Activated CD4-positive, alpha-beta memory T cell treated with anti-CD3 and anti-CD28 coated beads, Interleukin-2, amount 10 ng/mL, durations not matched to agents 7 days and 5 days (primary cell): ENCODE results near the gene ADGRA1. TPM values are rescaled to one million over a fixed set of nuclear protein-coding genes. Genes with fewer than 3 reads are reported as not detected.
"Not testable (repeated sequence)": the region's sequence is repeated elsewhere in the genome, so short reads cannot be mapped to it uniquely, and the experiment has no call there.

Source experiments
- CTCF ChIA-PET: fragments of 350-600 bp; sonication (Branson Sonifier 250); formaldehyde crosslinking; loops from one replicate; lab custom pipeline; 2021; ENCODE audit warnings: antibody characterized with exemption, inconsistent platforms; lab: Charles Lee
- POLR2A ChIA-PET: fragments of 350-600 bp; sonication (Branson Sonifier 250); formaldehyde crosslinking; loops from one replicate; lab custom pipeline; 2021; ENCODE audit warnings: antibody characterized with exemption; lab: Charles Lee
- DNase-seq: peaks from one replicate; pipeline ENCODE4 v3.0.0-alpha.2; 2020
- H3K27ac Mint-ChIP-seq: one replicate; pipeline ENCODE4 v1.8.0; 2021; ENCODE audit warnings: mild to moderate bottlenecking, mixed read lengths
- H3K27me3 Mint-ChIP-seq: one replicate; pipeline ENCODE4 v1.8.0; 2021; ENCODE audit warnings: mixed read lengths
- H3K36me3 Mint-ChIP-seq: one replicate; pipeline ENCODE4 v1.8.0; 2021; ENCODE audit warnings: low read depth, mixed read lengths
- H3K4me1 Mint-ChIP-seq: one replicate; pipeline ENCODE4 v1.8.0; 2021; ENCODE audit warnings: mixed read lengths
- H3K4me3 Mint-ChIP-seq: one replicate; pipeline ENCODE4 v1.8.0; 2021; ENCODE audit warnings: mild to moderate bottlenecking, mixed read lengths
- H3K9me3 Mint-ChIP-seq: one replicate; pipeline ENCODE4 v1.8.0; 2021; ENCODE audit warnings: mixed read lengths
- total RNA-seq, 2 experiments: library from RNA; stranded (reverse); gene quantifications; one replicate each; pipeline ENCODE4 v1.2.3, GENCODE V29; 2021

ADGRA1 gene
- total RNA-seq, 2 experiments from 2014 or later, result not detected

DNA sequence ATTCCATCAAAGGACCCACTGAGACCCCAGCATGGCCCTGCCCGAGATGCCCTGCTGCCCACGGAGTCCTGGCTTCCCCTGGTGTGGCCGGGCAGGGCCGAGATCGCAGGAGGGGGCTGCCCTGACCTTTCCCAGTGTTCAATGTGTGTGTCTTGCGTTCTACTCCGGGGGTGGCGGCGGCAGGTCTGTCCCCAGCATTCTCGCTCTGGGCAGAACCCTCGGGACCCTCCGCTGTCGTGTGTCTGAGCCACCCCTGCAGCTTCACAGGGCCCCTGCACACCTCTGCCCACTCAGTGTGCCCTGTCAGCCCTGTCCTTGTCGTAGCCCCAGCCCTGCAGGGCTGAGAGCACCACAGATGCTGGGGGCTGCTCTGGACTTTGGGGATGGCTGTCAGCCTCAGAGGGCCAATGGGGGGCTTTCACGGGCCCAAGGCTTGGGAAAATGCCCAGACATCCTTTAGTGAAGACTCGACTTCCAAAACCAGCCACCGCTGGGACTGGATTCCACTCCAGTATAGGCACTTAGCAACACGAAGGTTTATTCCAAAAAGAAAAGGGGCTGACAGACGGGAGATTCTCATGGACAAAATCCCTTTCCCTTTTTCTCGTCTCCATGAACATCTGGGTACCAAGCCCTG, 42.3 kb downstream of the ADGRA1 start:
- POLR2A ChIA-PET, result no interaction called here

DNA sequence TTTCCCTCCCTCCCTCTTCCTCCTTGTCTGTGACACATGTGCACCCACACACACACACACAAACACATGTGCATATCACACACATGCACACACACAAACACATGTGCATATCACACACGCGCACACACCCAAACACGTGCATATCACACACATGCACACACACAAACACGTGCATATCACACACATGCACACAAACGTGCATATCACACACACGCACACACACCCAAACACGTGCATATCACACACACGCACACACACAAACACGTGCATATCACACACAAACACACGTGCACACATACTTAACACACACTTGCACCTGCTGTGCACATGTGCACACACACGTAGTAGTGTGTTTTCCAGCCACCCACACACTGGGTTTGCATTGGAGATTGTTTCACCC, 42.9 kb downstream of the ADGRA1 start:
- no peak for DNase-seq
- Mint-ChIP-seq H3K4me1 (no peaks in the 10 kb centered on the region), H3K27ac (no peak overlapping the region), H3K27me3 (no peaks in the 10 kb centered on the region), H3K9me3 (no peaks in the 10 kb centered on the region), H3K4me3 (no peak overlapping the region), H3K36me3 (no peaks in the 10 kb centered on the region)
- POLR2A ChIA-PET, result no interaction called here
- CTCF ChIA-PET, result no interaction called here

More for the DNA sequence above, 42.3 kb downstream of the ADGRA1 start:
- Mint-ChIP-seq H3K4me1 (peaks cover under 1% of the 10 kb centered on the region), H3K36me3 (no peaks in the 10 kb centered on the region), H3K4me3 (no peak overlapping the region), H3K9me3 (no peaks in the 10 kb centered on the region), H3K27ac (no peak overlapping the region), H3K27me3 (peaks cover 2% of the 10 kb centered on the region)
- DNase-seq, result no peak
- CTCF ChIA-PET, result no interaction called here

GRCh38 chr10:133131053-133131452, 43.3 kb downstream of the ADGRA1 start:
- POLR2A ChIA-PET, result no interaction called here
- Mint-ChIP-seq H3K4me3 (no peak overlapping the region), H3K36me3 (no peaks in the 10 kb centered on the region), H3K27ac (no peak overlapping the region), H3K9me3 (no peaks in the 10 kb centered on the region), H3K4me1 (no peaks in the 10 kb centered on the region), H3K27me3 (no peaks in the 10 kb centered on the region)
- DNase-seq, result no peak
- CTCF ChIA-PET, result no interaction called here

DNA sequence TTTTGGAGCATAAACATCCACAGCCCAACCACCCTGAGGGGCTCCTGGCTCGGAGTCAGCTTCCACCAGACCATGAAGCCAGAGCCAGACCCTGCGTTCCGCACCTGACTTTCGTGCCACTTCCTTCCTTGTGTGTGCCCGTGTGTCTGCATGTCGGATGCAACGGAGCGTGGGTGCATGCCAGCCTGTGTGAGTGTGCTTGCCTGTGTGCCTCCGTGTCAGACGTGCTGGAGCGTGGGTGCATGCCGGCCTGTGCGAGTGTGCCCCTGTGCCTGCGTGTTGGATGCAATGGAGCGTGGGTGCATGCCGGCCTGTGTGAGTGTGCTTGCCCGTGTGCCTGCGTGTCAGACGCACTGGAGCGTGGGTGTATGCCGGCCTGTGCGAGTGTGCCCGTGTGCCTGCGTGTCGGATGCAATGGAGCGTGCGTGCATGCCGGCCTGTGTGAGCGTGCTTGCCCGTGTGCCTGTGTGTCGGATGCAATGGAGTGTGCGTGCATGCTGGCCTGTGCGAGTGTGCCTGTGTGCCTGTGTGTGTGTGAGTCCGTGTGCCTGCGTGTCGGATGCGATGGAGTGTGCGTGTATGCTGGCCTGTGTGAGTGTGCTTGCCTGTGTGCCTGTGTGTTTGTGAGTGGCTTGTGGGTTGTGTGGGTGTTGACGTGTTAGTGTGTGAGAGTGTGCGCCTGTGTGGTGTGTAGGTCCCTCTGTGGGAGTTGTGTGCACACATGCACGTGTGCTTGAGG, 44.2 kb downstream of the ADGRA1 start:
- no peaks in the 10 kb centered on the region for H3K27me3 Mint-ChIP-seq
- ChIA-PET CTCF (no interaction called here), POLR2A (no interaction called here)
- DNase-seq, result peak; percentile 11
- no peak overlapping the region for H3K27ac Mint-ChIP-seq
- H3K4me1 Mint-ChIP-seq, result no peaks in the 10 kb centered on the region
- H3K9me3 Mint-ChIP-seq, result no peaks in the 10 kb centered on the region
- H3K36me3 Mint-ChIP-seq, result no peaks in the 10 kb centered on the region
- H3K4me3 Mint-ChIP-seq, result no peak overlapping the region

DNA sequence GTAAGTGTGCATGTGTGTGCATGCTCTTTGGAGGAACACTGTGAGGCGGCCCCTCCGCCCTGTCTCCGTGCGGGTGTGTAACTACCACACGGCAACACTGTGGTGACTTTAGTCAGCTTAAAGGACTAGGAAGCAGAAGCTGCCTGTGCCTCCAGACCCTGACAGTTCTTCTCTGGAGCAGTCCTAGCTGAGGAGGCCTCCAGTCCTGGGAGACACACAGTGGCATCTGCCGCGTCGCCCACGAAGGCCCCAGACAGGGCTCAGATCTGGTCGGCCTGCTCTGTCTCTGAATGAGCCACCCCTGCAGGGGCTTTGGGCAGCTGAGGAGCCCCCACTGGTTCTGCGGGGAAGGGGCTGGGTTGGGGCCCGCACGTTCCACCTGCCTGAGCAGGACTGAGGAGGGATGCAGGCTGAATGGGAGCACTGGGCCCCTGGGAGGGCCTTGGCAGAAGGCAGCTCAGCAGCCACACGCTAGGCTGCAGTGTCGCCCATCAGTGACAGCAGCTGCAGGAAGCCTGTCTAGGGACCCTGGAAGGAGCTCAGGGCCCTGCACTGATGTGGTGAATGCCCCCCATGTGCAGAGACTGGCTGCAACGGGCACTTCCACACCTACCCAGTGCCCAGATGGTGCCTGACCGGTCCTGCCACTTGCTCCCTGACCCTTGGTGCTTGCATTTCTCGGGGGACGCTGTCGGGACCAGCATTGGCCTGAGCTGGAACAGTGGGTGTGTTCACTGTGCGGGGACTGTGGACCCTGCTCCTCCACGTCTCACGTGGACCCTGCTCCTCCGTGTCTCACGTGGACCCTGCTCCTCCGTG, 45.0 kb downstream of the ADGRA1 start:
- Mint-ChIP-seq H3K27ac (no peak overlapping the region), H3K9me3 (no peaks in the 10 kb centered on the region), H3K4me3 (no peak overlapping the region), H3K4me1 (no peaks in the 10 kb centered on the region), H3K27me3 (no peaks in the 10 kb centered on the region), H3K36me3 (no peaks in the 10 kb centered on the region)
- DNase-seq, result peak; percentile 5
- ChIA-PET CTCF (no interaction called here), POLR2A (no interaction called here)

GRCh38 chr10:133133471-133134231, 45.9 kb downstream of the ADGRA1 start:
- ChIA-PET POLR2A (no interaction called here), CTCF (no interaction called here)
- no peaks in the 10 kb centered on the region for H3K4me1 Mint-ChIP-seq
- H3K36me3 Mint-ChIP-seq, result no peaks in the 10 kb centered on the region
- H3K27me3 Mint-ChIP-seq, result no peaks in the 10 kb centered on the region
- DNase-seq, result peak; percentile 7
- H3K27ac Mint-ChIP-seq, result no peak overlapping the region
- H3K9me3 Mint-ChIP-seq, result no peaks in the 10 kb centered on the region
- H3K4me3 Mint-ChIP-seq, result no peak overlapping the region

DNA sequence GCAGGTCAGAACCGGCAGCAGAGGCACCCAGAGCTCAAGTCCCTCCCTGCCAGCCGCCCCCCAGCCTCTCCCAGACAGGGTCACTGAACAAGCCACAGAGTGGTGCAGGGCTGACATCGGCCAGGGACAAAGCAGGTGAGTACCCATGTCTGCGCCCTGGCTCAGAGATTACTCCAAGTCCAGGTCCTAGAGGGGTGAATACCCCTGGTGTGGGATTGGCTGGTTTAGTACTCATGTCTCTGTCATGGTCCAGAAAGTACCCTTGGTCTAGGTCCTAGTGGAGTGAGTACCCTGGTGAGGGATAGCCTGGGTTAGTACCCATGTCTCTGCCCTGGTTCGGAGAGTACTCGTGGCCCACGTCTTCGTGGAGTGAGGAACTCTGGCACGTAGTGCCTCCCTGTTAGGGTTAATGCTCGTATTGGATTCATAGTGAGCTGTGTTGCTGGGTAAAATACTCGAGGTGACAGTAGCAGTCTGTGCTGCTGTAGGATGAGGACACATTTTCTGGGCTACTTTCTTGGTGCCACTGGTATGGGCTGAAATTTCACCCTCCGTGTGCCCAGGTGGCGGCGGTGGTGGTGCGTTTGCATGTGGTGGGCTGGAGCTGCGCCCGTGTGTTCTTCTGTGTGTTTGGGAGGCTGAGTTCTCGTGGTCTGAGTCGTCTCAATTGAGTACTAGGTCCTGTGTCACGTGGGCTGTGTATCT, 46.8 kb downstream of the ADGRA1 start:
- Mint-ChIP-seq H3K27ac (no peak overlapping the region), H3K4me1 (no peaks in the 10 kb centered on the region), H3K27me3 (no peaks in the 10 kb centered on the region), H3K36me3 (no peaks in the 10 kb centered on the region), H3K9me3 (no peaks in the 10 kb centered on the region), H3K4me3 (no peak overlapping the region)
- ChIA-PET POLR2A (no interaction called here), CTCF (no interaction called here)
- peak; percentile 15 for DNase-seq

DNA sequence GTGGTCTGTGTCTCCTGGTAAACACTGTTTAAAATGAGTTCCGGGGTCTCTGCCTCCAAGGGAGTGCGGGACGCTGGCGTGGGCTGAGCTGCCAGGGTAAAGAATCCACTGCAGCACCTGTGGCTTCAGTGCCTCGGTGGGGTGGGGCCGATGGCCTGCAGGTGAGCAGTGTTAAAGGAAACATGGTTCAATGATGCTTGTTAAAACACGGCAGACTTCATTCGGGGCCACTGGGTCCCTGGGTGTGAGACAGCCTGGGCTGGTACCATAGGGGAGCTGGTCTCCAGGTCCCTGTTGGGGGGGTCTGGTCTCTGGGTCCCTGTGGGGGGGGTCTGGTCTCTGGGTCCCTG, 47.4 kb downstream of the ADGRA1 start:
- ChIA-PET POLR2A (no interaction called here), CTCF (no interaction called here)
- peak; percentile 6 for DNase-seq
- no peaks in the 10 kb centered on the region for H3K27me3 Mint-ChIP-seq
- H3K4me1 Mint-ChIP-seq, result no peaks in the 10 kb centered on the region
- H3K27ac Mint-ChIP-seq, result no peak overlapping the region
- H3K9me3 Mint-ChIP-seq, result no peaks in the 10 kb centered on the region
- no peak overlapping the region for H3K4me3 Mint-ChIP-seq
- no peaks in the 10 kb centered on the region for H3K36me3 Mint-ChIP-seq

DNA sequence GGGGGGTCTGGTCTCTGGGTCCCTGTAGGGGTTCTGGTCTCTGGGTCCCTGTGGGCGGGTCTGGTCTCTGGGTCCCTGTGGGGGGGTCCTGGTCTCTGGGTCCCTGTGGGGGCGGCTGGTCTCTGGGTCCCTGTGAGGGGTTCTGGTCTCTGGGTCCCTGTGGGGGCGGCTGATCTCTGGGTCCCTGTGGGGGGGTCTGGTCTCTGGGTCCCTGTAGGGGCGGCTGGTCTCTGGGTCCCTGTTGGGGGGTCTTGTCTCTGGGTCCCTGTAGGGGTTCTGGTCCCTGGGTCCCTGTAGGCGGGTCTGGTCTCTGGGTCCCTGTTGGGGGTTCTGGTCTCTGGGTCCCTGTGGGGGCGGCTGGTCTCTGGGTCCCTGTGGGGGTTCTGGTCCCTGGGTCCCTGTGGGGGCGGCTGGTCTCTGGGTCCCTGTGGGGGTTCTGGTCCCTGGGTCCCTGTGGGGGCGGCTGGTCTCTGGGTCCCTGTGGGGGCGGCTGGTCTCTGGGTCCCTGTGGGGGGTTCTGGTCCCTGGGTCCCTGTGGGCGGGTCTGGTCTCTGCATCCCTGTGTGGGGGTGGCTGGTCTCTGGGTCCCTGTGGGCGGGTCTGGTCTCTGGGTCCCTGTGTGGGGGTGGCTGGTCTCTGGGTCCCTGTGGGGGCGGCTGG, 49.9 kb downstream of the ADGRA1 start:
- POLR2A ChIA-PET, H3K9me3 Mint-ChIP-seq, H3K27me3 Mint-ChIP-seq, H3K4me3 Mint-ChIP-seq, H3K36me3 Mint-ChIP-seq, DNase-seq, H3K4me1 Mint-ChIP-seq, H3K27ac Mint-ChIP-seq, CTCF ChIA-PET: not testable (repeated sequence)

- Mint-ChIP-seq H3K9me3 (no peaks in the 10 kb centered on the region), H3K36me3 (no peaks in the 10 kb centered on the region), H3K4me1 (peaks cover 7% of the 10 kb centered on the region), H3K27ac (no peak overlapping the region), H3K4me3 (no peak overlapping the region), H3K27me3 (no peaks in the 10 kb centered on the region)
- DNase-seq, result no peak
- CTCF ChIA-PET, result no interaction called here
- POLR2A ChIA-PET, result no interaction called here
These were observed 51.9 kb downstream of the ADGRA1 start for GRCh38 chr10:133139551-133140065.

DNA sequence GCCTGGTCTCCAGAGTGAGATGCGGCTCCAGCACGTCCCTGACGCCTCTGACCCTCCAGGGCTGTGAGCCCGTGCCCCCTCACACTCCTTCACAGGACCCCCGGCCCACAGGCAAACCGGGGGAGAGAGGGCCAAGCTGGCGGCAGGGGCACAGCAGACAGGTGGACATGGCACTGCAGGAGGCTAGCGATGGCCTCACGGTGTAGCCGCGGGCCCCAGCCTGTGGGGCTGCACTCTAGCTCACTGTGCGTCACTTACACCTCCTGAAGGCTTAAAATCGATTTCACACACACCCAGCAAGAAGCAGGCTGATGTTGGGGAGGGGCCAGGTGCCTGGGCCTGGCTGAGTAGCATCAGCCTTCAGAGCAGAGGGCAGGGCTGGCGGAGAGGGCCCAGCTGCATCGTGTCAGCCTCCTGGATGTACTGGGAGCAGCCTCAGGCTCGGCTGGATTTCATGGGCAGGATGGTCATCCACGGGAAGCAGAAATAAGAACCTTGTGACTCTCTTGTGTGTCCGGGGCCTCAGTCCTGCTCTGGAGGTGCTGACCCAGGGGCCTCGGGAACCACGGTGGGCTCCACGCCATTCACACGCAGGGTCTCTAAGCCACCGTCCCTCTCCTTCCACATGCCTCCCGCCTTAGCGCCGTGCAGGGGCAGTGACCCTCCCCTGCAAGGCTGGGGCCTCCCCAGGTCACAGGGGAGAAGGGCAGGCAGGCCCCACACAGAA, 52.9 kb downstream of the ADGRA1 start:
- Mint-ChIP-seq H3K27me3 (peaks cover 7% of the 10 kb centered on the region), H3K4me3 (no peak overlapping the region), H3K4me1 (peaks cover 8% of the 10 kb centered on the region), H3K36me3 (no peaks in the 10 kb centered on the region), H3K27ac (no peak overlapping the region), H3K9me3 (no peaks in the 10 kb centered on the region)
- no peak for DNase-seq
- ChIA-PET POLR2A (no interaction called here), CTCF (no interaction called here)
